ENCODE results near the gene LIG4. TPM values are rescaled to one million over a fixed set of nuclear protein-coding genes. Genes with fewer than 3 reads are reported as not detected.

The LIG4 gene
- polyA plus RNA-seq, 1 of the 3 experiments (the other 2 are of a cell fraction): 3.3 TPM

DNA sequence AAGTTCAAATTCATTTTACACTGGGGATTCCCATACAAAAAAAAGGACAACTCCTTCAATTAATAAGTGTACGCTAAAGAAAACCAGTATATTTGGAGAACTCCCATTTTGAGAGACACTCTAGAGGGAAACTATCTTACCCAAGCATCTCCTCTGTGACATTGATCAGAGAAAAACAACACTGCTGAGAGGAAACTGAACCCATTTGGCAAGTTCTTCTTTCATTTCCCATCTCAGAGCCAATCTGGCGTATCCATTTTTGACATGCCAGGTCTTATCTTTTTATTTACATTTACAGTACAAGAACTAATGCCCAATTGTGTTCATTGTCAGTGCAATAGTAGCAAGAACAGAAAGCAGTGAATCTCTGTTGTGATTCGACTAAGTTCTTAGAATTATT is 30.1 kb downstream of the LIG4 start (continued):
- TF ChIP-seq FOXJ3 (CRISPR knock-in tag; IDR thresholded peaks at IDR 0.05) (no peak), EZH2phosphoT487 (IDR thresholded peaks at IDR 0.05; ENCODE audit: borderline replicate concordance, low read depth) (no peak)

DNA sequence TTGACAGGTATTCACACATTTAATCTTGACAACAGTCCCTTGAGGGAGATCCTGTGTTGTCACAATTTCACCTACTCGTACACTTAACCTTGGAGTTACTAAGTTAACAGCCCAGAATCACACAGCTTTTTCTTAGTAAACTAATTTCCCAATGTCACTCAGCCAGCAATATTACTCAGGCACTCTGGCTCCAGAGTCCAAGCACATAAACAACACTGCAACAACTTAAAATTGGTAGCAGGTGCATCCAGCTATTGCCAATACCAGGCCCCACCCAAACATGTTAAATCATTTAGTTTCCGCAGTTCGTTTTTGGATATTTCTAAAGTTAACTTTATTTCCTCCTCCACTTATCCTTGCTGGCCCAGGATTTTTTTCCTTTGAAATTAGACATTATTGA is 32.7 kb downstream of the LIG4 start:
- Histone ChIP-seq H3K9me2 (no peaks in the 10 kb centered on the region), H3K36me3 (replicated peaks in 1 of 2; ENCODE audit: control insufficient read depth in 1 of 2, insufficient read depth in 2 of 2, low read length in 1 of 2) (no peaks in the 10 kb centered on the region), H3K9ac (no peak overlapping the region), H3F3A (replicated peaks; ENCODE audit: insufficient read depth) (no peaks in the 10 kb centered on the region), H3K79me2 (ENCODE audit: insufficient read depth) (no peaks in the 10 kb centered on the region), H3K4me1 (ENCODE audit: control insufficient read depth in 1 of 2, insufficient read depth in 2 of 2, low read depth in 1 of 2, low read length in 1 of 2) (no peaks in the 10 kb centered on the region; a peak in 1 of 4 replicates), H4K20me1 (ENCODE audit: insufficient read depth) (no peaks in the 10 kb centered on the region), H3K4me3 (ENCODE audit: low read depth in 2 of 2, low read length in 1 of 2) (no peak overlapping the region), H3K27ac (ENCODE audit: low read depth in 2 of 2, low read length in 1 of 2) (no peak overlapping the region), H3K27me3 (ENCODE audit: insufficient read depth) (no peaks in the 10 kb centered on the region), H3K4me2 (no peak overlapping the region), H2AFZ (ENCODE audit: low read depth) (no peak overlapping the region), H3K9me3 (no peaks in the 10 kb centered on the region)
- CTCF ChIA-PET: interaction anchor here (1.3 kb wide), 1 partner anchor 980 kb away, joined by 3 read pairs; no protein-coding TSS in a partner anchor
- no peak for DNase-seq
- POLR2A ChIA-PET: no interaction called here
- TF ChIP-seq EZH2phosphoT487 (IDR thresholded peaks at IDR 0.05; ENCODE audit: borderline replicate concordance, low read depth): no peak
- no peak for TF ChIP-seq MXI1 (IDR thresholded peaks at IDR 0.05; ENCODE audit: low read depth, low read length)
- TF ChIP-seq EP300 (IDR thresholded peaks at IDR 0.05; ENCODE audit: borderline replicate concordance in 1 of 2, low read depth in 1 of 2, low read length in 1 of 2): no peak
- TF ChIP-seq CHD2 (IDR thresholded peaks at IDR 0.05; ENCODE audit: low read length, partially characterized antibody): no peak
- TF ChIP-seq, protein P1, sequence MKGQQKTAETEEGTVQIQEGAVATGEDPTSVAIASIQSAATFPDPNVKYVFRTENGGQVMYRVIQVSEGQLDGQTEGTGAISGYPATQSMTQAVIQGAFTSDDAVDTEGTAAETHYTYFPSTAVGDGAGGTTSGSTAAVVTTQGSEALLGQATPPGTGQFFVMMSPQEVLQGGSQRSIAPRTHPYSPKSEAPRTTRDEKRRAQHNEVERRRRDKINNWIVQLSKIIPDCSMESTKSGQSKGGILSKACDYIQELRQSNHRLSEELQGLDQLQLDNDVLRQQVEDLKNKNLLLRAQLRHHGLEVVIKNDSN (IDR thresholded peaks at IDR 0.05; ENCODE audit: borderline replicate concordance, low read depth): no peak
- TF ChIP-seq, protein P2, sequence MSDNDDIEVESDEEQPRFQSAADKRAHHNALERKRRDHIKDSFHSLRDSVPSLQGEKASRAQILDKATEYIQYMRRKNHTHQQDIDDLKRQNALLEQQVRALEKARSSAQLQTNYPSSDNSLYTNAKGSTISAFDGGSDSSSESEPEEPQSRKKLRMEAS (IDR thresholded peaks at IDR 0.05; ENCODE audit: low read depth): no peak
- 55% methylated on average over 3 of the region's 3 CpGs for WGBS (ENCODE audit: low lambda C conversion rate)

DNA sequence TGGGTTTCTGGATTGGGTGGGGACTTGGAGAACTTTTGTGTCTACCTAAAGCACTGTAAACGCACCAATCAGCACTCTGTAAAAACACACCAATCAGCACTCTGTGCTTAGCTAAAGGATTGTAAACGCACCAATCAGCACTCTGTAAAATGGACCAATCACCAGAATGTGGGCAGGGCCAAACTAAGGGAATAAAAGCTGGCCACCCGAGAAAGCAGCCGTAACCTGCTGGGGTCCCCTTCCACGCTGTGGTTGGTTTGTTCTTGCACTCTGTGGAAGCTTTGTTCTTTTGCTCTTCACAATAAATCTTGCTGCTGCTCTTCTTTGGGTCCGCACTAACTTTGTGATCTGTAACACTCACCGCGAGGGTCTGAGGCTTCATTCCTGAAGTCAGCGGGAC is 37.3 kb downstream of the LIG4 start:
- H3K4me1 ChIP-seq (ENCODE audit: control insufficient read depth in 1 of 2, insufficient read depth in 2 of 2, low read depth in 1 of 2, low read length in 1 of 2): no peaks in the 10 kb centered on the region
- no peak overlapping the region for H3K4me3 ChIP-seq (ENCODE audit: low read depth in 2 of 2, low read length in 1 of 2)
- no peaks in the 10 kb centered on the region for H3K9me2 ChIP-seq
- no peaks in the 10 kb centered on the region for H3K9me3 ChIP-seq
- H2AFZ ChIP-seq (ENCODE audit: low read depth): no peak overlapping the region
- no peaks in the 10 kb centered on the region for H3F3A ChIP-seq (replicated peaks; ENCODE audit: insufficient read depth)
- ChIA-PET CTCF (interaction anchor here (0.7 to 2.6 kb wide), 3 partner anchors 13 to 22 kb away, joined by 3 to 6 read pairs (median 3); no protein-coding TSS in a partner anchor), POLR2A (no interaction called here)
- no peak overlapping the region for H3K27ac ChIP-seq (ENCODE audit: low read depth in 2 of 2, low read length in 1 of 2)
- no peak overlapping the region for H3K9ac ChIP-seq
- H4K20me1 ChIP-seq (ENCODE audit: insufficient read depth): no peaks in the 10 kb centered on the region
- no peak for DNase-seq
- no peaks in the 10 kb centered on the region for H3K27me3 ChIP-seq (ENCODE audit: insufficient read depth)
- H3K36me3 ChIP-seq (replicated peaks in 1 of 2; ENCODE audit: control insufficient read depth in 1 of 2, insufficient read depth in 2 of 2, low read length in 1 of 2): no peaks in the 10 kb centered on the region
- no peak overlapping the region for H3K4me2 ChIP-seq
- H3K79me2 ChIP-seq (ENCODE audit: insufficient read depth): no peaks in the 10 kb centered on the region
- WGBS (ENCODE audit: low lambda C conversion rate): 66% methylated on average over 8 of the region's 9 CpGs
- TF ChIP-seq, protein P3, sequence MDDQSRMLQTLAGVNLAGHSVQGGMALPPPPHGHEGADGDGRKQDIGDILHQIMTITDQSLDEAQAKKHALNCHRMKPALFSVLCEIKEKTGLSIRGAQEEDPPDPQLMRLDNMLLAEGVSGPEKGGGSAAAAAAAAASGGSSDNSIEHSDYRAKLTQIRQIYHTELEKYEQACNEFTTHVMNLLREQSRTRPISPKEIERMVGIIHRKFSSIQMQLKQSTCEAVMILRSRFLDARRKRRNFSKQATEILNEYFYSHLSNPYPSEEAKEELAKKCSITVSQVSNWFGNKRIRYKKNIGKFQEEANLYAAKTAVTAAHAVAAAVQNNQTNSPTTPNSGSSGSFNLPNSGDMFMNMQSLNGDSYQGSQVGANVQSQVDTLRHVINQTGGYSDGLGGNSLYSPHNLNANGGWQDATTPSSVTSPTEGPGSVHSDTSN (IDR thresholded peaks at IDR 0.05): no peak
- TF ChIP-seq FOXM1 (IDR thresholded peaks at IDR 0.05; ENCODE audit: low read depth): no peak
- no peak for TF ChIP-seq RXRA (IDR thresholded peaks at IDR 0.05; ENCODE audit: borderline replicate concordance, low read depth)
- TF ChIP-seq SMC3 (IDR thresholded peaks at IDR 0.05; ENCODE audit: low read depth, low read length): no peak
- TF ChIP-seq, protein P4, sequence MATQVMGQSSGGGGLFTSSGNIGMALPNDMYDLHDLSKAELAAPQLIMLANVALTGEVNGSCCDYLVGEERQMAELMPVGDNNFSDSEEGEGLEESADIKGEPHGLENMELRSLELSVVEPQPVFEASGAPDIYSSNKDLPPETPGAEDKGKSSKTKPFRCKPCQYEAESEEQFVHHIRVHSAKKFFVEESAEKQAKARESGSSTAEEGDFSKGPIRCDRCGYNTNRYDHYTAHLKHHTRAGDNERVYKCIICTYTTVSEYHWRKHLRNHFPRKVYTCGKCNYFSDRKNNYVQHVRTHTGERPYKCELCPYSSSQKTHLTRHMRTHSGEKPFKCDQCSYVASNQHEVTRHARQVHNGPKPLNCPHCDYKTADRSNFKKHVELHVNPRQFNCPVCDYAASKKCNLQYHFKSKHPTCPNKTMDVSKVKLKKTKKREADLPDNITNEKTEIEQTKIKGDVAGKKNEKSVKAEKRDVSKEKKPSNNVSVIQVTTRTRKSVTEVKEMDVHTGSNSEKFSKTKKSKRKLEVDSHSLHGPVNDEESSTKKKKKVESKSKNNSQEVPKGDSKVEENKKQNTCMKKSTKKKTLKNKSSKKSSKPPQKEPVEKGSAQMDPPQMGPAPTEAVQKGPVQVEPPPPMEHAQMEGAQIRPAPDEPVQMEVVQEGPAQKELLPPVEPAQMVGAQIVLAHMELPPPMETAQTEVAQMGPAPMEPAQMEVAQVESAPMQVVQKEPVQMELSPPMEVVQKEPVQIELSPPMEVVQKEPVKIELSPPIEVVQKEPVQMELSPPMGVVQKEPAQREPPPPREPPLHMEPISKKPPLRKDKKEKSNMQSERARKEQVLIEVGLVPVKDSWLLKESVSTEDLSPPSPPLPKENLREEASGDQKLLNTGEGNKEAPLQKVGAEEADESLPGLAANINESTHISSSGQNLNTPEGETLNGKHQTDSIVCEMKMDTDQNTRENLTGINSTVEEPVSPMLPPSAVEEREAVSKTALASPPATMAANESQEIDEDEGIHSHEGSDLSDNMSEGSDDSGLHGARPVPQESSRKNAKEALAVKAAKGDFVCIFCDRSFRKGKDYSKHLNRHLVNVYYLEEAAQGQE (IDR thresholded peaks at IDR 0.05; ENCODE audit: low read depth, low read length): no peak
- TF ChIP-seq, protein P1 (IDR thresholded peaks at IDR 0.05; ENCODE audit: borderline replicate concordance, low read depth): no peak
- no peak for TF ChIP-seq MEF2A (IDR thresholded peaks at IDR 0.05; ENCODE audit: borderline replicate concordance, low read depth)
- TF ChIP-seq, protein P2 (IDR thresholded peaks at IDR 0.05; ENCODE audit: low read depth): no peak
- TF ChIP-seq YY1 (IDR thresholded peaks at IDR 0.05; ENCODE audit: low read depth): no peak
- TF ChIP-seq CHD2 (IDR thresholded peaks at IDR 0.05; ENCODE audit: low read length, partially characterized antibody): no peak
- TF ChIP-seq FOXJ3 (CRISPR knock-in tag; IDR thresholded peaks at IDR 0.05): no peak
- TF ChIP-seq ELF1 (IDR thresholded peaks at IDR 0.05): no peak
- TF ChIP-seq SIN3A (IDR thresholded peaks at IDR 0.05; ENCODE audit: borderline replicate concordance, low read depth, low read length): no peak
- TF ChIP-seq RFX5 (IDR thresholded peaks at IDR 0.05; ENCODE audit: low read length): no peak
- TF ChIP-seq NFIC (IDR thresholded peaks at IDR 0.05; ENCODE audit: borderline replicate concordance): no peak
